ENCODE data around the gene APOB.

The APOB gene

GRCh38 chr2:20972110-20972509 is 71.8 kb downstream of the APOB start:
- DNase-seq = no peak

GRCh38 chr2:20970068-20970467 is 73.8 kb downstream of the APOB start:
- no peak for DNase-seq

- DNase-seq = no peak
Observed at GRCh38 chr2:20966061-20966595, 77.7 kb downstream of the APOB start.

GRCh38 chr2:20965221-20965620 is 78.7 kb downstream of the APOB start:
- no peak for DNase-seq

- DNase-seq = no peak
Observed at GRCh38 chr2:20963867-20964266, 80.0 kb downstream of the APOB start.

GRCh38 chr2:20962939-20963557 is 80.8 kb downstream of the APOB start:
- peak; percentile 73 for DNase-seq

- no peak for DNase-seq
Observed at GRCh38 chr2:20961858-20962257, 82.0 kb downstream of the APOB start.

- no peak for DNase-seq
Observed at GRCh38 chr2:20960003-20960402, 83.9 kb downstream of the APOB start.

- DNase-seq = no peak
Observed at GRCh38 chr2:20959252-20959651, 84.6 kb downstream of the APOB start.

- no peak for DNase-seq
Observed at GRCh38 chr2:20957788-20958525, 85.9 kb downstream of the APOB start.

GRCh38 chr2:20955277-20956026 is 88.4 kb downstream of the APOB start:
- no peak for DNase-seq

- no peak for DNase-seq
Observed at GRCh38 chr2:20953146-20953824, 90.6 kb downstream of the APOB start.

Measured in activated CD4-positive, alpha-beta T cell treated with anti-CD3 and anti-CD28 coated beads, Interleukin-10, Interleukin-2, amounts not matched to agents 100 ng/mL and 50 ng/mL, durations not matched to agents 16 hours and 8 hours (primary cell).